Epithelial cell of esophagus (primary cell): ENCODE measurements around the gene TSPO2.

Experiments used
- DNase-seq: peaks from one replicate; pipeline ENCODE4 v3.0.0; 2010; ENCODE audit warnings: low read depth
- H3K4me3 ChIP-seq: 2 replicates; pipeline ENCODE4 v1.5.1; 2011; ENCODE audit warnings: mild to moderate bottlenecking, low read length, control low read depth
- TF ChIP-seq, protein P1 (sequence below): IDR thresholded peaks from 2 replicates; pipeline ENCODE4 v1.5.1; 2011; ENCODE audit warnings: low read depth, mild to moderate bottlenecking, low read length, control low read depth, inconsistent platforms; ENCODE audit not compliant: insufficient read depth; ENCODE audit errors: missing control alignments

TSPO2 gene

DNA sequence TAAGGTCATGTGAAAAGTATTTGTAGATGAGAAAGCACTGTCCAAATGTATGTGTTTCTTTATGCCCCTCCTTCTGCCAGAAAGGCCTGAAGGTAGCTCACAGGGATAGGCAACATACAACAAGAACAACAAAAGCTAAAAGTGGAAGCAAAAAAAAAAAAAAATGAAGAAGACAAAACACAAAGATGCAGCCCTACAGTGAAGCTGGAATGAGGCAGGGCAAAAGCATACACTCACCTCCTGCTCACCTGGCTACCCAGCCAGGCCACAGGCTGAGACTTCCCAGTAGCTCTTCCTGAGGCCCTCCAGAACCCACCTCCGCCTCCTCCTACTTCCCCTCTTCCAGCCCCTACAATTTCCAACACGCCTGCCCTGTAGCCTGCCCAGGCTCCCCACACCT lies 5.7 kb upstream of the TSPO2 start:
- DNase-seq, result peak; percentile 54
- no peak overlapping the region for H3K4me3 ChIP-seq
- TF ChIP-seq, protein P1, sequence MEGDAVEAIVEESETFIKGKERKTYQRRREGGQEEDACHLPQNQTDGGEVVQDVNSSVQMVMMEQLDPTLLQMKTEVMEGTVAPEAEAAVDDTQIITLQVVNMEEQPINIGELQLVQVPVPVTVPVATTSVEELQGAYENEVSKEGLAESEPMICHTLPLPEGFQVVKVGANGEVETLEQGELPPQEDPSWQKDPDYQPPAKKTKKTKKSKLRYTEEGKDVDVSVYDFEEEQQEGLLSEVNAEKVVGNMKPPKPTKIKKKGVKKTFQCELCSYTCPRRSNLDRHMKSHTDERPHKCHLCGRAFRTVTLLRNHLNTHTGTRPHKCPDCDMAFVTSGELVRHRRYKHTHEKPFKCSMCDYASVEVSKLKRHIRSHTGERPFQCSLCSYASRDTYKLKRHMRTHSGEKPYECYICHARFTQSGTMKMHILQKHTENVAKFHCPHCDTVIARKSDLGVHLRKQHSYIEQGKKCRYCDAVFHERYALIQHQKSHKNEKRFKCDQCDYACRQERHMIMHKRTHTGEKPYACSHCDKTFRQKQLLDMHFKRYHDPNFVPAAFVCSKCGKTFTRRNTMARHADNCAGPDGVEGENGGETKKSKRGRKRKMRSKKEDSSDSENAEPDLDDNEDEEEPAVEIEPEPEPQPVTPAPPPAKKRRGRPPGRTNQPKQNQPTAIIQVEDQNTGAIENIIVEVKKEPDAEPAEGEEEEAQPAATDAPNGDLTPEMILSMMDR, result no peak

DNA sequence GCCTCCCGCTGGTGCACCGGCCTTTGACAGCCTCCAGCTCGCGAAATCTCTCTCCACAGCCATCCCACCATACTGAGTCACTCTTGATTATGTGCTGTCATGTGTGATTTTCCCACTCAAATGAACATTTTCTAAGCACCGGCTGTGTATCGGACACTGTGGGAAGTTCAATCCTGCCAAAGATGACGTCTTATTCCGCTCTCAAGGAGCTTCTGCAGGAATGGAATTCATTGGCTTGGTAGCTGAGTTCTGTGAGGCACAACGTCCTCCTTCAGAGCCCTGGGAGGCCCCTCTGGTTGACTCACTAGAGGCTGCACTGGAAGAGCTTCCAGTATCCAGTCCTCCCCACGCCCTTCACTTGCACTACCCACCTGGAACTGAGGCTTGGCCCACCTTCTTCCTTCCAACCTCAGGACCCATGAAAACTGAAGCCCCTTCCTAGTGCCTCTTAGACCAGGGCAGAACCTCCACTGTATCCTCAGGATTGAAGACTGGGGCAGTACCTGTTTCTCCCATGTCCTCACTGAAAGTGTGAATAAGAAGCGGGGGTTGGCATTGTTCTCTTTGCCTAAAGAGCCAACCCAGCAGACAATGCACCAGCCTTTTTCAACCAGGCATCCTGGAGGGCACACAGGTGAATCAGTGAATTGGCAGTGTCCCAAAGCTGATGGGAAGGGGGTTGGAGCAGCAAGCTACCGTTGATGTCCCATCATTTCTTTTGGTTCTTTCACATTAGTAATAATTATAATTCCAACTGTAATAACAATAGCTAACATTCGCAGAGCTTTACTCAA lies 5.0 kb upstream of the TSPO2 start:
- TF ChIP-seq, protein P1, result no peak
- no peak overlapping the region for H3K4me3 ChIP-seq
- no peak for DNase-seq

DNA sequence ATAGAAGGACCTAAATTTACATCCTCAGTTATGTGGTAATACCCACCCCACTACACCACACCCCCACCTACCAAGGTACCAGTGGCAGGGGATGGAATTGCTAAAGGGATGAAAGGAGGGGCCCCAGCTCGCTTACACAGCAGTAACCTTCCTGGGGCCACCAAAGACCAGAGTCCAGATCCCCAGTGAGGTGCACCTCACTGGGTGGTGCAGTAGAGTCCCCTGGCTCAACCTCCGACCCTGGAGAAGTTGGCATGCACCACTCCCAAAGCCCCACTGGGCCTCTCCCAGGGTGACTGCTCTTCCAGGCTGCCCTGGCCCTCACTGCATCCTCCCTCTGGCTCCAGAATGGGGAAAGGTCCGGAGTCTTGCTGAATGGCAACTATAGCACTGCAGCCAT lies 4.1 kb upstream of the TSPO2 start:
- TF ChIP-seq, protein P1, result no peak
- DNase-seq, result no peak
- no peak overlapping the region for H3K4me3 ChIP-seq

DNA sequence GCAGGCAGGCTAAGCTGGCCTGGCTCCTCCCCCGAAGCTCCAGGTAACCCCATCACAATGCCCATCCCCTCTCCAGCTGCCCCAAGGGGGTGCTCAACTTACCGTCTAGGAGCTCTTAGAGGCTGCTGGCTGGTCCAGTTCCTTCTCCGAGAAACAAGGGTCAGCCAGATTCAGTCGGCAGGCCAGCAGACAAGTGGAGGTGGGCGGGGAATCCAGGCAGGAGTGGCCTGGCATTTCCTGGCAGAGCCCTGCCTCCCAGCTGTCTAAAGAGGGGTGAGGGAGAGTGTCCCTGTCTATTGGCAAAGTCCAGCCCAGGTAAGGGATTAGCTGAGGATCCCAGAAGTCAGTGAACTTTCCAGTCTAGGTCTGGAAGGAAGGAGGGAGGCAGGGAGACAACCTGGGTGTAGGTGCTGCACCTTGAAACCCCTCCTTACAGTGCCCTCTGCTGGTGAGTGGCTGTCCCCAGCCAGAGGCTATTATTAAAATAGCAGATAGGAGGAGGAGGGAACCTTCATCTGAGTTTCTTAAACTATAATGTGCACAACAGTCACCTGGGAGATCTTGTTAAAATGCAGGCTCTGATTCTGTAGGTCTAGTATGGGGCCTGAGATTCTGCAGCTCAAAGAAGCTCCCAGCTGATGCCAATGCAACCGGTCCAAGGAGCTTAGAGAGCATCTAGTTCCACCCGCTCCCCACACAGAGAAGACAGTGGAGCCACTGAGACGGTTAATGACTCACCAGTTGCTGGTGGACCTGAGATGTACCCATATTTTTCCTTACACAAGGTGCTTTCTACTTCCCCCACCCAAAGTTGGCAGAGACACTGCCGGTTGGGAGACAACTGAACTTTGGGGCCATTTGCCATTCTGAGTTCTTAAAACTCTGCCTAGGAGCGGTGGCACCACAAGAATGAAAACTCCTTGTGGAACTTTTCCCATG lies 2.9 kb upstream of the TSPO2 start, which contains the start of gene UNC5CL:
TSS of gene UNC5CL (minus strand) at position 162 of the 939 bp plus-strand sequence. CDS start 4,147 bp downstream, outside the sequence.
- TF ChIP-seq, protein P1, result peak; percentile 77
- no peak within 1 kb of the TSS for H3K4me3 ChIP-seq
- DNase-seq, result peak; percentile 72

DNA sequence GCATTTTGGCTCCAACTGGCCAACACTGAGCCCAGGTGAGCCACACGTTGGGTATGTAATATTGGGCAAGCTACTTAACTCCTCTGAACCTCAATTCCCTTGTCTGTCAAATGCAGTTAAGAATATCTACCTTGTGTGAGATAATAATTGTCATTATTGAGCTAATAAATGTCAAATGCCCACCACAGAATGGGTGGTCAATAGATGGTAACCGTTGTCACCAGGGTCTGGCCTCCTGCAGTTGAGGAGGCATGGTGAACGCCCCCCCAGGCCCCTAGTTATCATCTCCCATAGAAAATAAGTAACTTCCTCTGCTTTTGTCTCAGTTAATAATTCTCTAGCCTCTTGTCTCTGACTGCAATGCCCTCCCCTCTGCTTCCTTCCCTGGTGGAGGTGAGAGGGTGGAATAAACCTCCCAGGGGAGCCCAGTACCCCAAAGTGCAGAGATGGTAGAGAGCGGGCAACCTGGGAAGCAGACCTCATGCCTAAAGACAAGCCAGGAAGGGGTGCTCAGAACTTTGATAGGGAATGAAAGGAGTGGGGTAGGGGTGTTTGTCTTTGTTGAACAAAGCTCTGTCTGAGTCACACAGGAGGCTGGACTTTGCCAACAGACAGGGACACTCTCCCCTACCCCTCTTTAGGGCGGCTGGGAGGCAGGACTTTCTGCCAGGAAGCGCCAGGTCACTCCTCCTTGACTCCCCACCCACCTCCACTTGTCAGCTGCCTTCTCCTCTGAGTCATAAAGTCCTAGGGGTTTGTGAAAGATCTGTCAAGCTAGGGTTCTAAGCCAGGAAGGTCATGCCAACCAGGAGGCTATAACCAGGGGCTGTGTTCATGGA lies 1.9 kb upstream of the TSPO2 start:
- H3K4me3 ChIP-seq, result no peak overlapping the region
- TF ChIP-seq, protein P1, result no peak
- peak; percentile 73 for DNase-seq

DNA sequence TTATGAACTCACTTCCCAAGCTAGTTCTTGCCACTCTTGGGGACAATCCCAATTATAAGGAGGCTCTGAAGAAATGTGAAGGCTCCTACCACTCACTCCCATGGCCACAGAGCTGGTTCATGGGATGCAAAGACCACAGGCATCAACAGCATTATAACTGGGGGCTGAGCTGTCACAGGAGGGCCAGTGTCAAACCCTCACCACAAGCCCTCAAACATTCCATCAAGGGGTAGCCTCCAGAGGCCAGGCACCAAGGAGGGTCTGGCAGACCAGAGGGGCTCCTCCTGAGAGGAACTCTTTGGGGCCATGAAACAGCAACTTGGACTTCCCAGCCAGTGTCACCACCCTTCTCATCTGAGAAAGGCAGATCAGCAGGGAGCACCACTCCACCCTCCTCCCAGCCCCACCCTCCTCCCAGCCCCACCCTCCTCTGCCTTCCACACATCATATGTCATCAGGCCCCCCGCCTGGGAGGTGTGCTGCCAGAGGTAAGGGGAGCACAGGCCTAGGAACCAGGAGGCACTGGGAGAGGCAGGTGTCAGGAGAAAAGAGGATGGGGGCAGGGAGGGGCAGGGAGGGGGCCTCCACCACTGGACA lies 1.2 kb upstream of the TSPO2 start:
- H3K4me3 ChIP-seq, result no peak overlapping the region
- TF ChIP-seq, protein P1, result no peak

More for the DNA sequence above, 1.2 kb upstream of the TSPO2 start:
- no peak for DNase-seq
